KOPT-K1 (cell line): ENCODE data around the gene DNAH17.
"Not testable (repeated sequence)": the region's sequence is repeated elsewhere in the genome, so short reads cannot be mapped to it uniquely, and the experiment has no call there.

Source experiments
- H3K27ac ChIP-seq: fragments of 200-600 bp; sonication (generic); 2 replicates; pipeline ENCODE4 v1.5.1; 2016; ENCODE audit warnings: antibody characterized with exemption, mild to moderate bottlenecking, low read depth, low read length; ENCODE audit not compliant: poor library complexity, severe bottlenecking
- H3K36me3 ChIP-seq: fragments of 200-600 bp; sonication (generic); 2 replicates; pipeline ENCODE4 v1.5.1; 2017; ENCODE audit warnings: antibody characterized with exemption, mild to moderate bottlenecking, low read length, moderate library complexity; ENCODE audit not compliant: insufficient read depth
- H3K9me3 ChIP-seq: fragments of 200-600 bp; sonication (generic); 2 replicates; pipeline ENCODE4 v1.5.1; 2017; ENCODE audit warnings: antibody characterized with exemption, low read length, mild to moderate bottlenecking; ENCODE audit not compliant: insufficient read depth, poor library complexity, severe bottlenecking

DNAH17 gene

DNA sequence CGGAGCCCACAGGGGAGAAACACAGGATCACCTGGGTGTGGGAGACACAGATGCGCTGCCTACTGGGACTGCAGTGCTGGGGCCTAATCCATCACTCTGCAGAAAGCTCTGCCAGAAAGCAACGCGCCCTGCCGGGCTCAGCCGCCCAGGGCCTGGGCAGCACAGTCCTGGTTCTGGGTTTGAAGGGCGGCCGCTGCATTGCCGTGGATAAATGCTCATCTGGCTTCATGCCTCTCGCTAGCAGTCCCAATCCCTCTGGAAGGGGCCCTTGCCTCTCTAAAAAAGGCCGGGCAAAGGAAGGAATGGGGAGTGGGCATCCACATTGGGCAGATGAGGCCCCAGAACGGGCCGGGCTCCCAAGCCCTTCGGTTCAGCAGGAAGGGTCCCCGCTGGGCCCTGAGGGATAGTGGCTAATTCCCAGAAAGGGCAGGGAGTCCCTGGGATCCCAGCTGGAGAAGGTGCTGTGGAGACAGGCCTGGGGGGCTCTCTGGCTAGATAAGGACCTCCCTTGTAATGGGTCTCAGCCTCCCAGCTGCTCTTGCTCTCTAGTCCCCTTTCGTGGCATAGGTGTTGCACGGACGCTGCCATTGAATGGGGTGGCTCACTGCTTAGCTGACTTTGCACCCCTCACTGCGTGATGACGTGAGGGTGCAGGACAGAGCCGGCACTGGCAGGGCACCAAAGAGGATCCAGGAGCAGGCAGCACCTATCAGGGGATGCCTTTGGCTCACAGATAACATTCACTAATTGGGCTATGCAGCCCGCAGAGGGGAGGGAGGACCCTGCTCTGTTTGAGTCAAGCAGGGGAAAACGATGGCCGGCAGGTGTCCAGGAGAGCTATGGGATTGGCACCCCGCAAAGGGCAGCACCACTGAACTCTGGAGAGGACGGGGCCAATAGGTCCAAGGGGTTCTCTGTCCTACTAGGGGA lies 110.1 kb downstream of the DNAH17 start:
- no peaks in the 10 kb centered on the region for H3K9me3 ChIP-seq
- H3K27ac ChIP-seq = no peak overlapping the region
- no peaks in the 10 kb centered on the region for H3K36me3 ChIP-seq

DNA sequence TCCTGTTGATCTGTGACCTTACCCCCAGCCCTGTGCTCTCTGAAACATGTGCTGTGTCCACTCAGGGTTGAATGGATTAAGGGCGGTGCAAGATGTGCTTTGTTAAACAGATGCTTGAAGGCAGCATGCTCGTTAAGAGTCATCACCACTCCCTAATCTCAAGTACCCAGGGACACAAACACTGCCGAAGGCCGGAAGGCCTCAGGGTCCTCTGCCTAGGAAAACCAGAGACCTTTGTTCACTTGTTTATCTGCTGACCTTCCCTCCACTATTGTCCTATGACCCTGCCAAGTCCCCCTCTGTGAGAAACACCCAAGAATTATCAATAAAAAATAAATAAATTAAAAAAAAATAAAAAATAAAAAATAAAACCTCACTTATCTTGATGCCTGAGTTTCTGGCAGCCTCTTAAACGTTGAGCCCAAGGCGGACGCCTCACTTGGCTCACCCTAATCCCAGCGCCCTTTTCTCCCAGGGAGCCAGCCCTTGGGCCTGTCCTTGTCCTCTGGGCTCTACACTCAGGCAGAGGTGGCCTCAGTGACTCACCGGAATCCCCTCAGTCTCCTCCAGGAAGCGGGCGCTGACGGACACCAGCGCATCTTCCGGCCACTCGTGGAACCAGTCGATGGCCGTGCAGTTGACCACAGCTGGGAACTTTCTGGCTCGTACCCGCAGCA lies 110.9 kb downstream of the DNAH17 start:
- not testable (repeated sequence) for H3K27ac ChIP-seq, H3K36me3 ChIP-seq, H3K9me3 ChIP-seq

DNA sequence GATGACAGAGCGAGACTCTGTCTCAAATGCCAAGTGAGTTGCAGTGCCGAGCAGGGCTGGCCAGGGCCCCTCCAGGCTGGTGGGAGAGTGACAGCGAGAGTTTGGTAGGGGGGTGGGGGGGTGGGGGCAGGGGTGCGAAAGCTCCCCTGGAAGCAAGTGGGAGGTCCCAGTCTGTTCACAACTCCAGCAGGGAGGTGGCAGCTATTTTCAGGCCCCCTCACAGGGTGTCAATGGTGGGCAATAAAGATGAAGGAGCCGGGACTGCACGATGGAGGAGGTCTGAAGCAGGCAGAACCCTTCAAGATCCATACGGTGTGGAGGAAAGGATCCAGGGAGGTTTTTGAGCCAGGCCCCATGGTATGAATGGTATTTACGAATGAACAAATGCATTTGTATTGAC lies 115.0 kb downstream of the DNAH17 start:
- no peak overlapping the region for H3K27ac ChIP-seq
- no peaks in the 10 kb centered on the region for H3K9me3 ChIP-seq
- H3K36me3 ChIP-seq = no peaks in the 10 kb centered on the region

DNA sequence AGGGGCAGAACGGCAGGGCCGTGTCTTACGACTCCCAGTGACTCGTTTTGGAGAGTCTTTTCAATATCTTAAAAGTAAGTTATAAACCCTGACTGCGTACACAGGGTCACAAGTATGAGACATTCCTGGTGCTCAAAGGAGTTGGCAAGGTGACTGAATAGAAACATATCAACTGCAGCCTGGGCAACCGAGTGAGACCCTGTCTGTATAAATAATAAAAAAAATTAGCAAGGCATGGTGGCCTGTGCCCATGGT lies 115.5 kb downstream of the DNAH17 start:
- Histone ChIP-seq H3K36me3 (no peaks in the 10 kb centered on the region), H3K27ac (no peak overlapping the region), H3K9me3 (no peaks in the 10 kb centered on the region)

DNA sequence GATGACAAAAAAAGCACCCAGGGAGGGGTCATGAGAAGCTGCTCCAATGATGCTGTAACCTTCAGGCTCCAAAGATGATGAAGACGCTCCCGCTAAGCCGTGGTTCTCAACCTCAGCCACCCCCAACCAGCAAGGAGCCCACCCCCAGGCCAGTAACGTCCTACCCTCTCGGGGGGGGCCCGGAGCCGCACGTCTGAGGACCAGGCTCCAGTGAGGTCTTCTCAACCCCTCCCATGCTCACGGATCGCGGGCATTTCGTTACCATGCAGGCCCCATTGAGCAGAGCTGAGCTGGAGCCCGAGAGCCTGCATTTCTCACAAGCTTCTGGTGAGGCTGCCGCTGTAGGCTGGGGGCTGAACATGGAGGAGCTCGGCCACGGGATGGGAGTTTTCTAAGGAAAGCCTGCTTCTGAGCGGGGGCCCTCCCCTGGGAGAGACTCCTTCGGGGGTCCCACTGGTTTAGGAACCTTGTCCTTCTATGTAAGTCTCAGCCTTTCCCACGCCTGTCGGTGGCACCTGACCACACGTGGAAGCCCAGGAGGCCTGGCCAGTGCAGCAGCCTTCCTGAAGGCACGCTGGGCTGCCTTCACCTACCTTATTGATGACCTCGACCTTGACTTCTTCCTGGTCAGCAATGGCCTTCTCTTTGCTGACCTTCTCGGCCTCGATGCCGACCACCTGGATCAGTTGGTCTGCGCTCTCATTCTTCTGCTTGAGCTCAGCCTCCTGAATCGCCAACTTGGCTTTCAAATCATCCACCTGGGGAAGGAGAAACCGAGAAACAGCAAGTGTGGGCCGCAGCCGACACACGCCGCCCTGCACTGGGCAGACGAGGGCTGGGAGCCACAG lies 116.0 kb downstream of the DNAH17 start:
- H3K36me3 ChIP-seq = no peaks in the 10 kb centered on the region
- no peaks in the 10 kb centered on the region for H3K9me3 ChIP-seq
- no peak overlapping the region for H3K27ac ChIP-seq

DNA sequence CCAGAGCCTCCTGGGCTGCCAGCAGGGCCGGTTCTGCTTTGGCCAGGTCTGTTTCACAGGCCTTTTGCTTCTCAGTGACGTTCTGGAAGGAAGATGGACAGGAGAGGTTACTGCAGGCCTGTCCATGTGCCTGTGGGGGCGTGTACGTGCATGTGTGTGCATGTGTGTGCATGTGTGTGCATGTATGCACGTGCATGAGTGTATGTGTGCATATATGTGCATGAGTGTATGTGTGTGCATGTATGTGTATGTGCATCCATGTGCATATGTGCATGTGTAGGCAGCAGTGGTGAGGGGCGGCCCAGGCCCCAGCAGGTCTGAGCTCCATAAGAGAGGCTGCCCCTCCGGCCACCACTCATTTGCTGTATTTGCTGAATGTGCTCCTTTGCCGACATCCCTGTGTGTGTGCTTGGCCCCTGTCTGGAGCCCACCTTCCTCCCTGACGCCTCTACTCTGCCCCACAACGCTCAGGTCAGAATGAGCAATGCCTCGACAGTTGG lies 117.0 kb downstream of the DNAH17 start:
- no peak overlapping the region for H3K27ac ChIP-seq
- H3K36me3 ChIP-seq = no peaks in the 10 kb centered on the region
- no peaks in the 10 kb centered on the region for H3K9me3 ChIP-seq

DNA sequence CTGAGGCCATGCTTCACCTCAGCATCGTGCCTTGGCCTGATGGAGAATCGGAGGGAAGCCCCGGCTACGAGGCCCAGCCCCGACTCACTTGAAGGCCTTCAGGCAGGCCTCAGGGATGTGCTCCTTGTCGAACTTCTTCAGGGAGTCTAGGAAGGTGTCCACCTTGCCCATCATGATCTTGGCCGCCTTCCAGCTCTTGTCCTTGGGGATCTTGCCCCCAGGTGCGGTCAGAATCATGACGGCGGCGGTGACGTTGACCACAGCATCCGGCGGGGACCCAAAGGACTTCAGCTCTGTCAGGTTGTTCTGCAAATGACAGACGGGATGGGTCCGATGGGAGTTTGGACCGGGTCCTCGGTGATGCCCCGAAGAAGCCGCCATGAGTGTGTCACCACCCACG lies 117.5 kb downstream of the DNAH17 start:
- H3K36me3 ChIP-seq = no peaks in the 10 kb centered on the region
- H3K9me3 ChIP-seq = no peaks in the 10 kb centered on the region
- no peak overlapping the region for H3K27ac ChIP-seq

DNA sequence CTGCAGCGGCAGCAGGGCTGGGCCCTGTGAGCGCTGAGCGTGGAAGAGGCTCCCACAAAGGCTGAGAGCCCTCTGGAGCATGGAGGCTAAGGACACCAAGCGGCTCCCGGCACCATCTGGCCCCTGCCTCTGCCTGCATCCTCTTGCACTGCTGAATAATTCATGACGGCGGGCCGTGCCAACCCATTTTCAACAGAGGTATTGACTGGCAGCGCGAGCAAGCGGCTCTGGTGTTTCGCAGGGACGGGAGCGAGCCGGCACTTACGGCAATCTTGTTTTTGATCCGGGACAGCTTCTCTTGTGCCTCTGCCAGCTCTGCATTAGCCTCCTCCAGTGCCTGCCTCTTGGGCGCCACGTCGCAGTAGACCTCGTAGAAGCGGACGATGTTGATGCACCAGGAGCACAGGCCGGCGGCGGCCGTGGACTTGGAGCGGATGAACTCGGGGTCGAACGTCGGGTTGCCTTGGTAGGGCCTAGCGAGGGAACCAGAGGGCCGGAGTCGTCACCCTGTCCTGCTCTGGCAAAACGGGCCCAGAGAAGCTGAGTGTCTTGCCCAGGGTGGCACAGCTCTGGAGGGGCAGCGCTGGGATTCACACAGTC lies 118.4 kb downstream of the DNAH17 start:
- Histone ChIP-seq H3K36me3 (no peaks in the 10 kb centered on the region), H3K9me3 (no peaks in the 10 kb centered on the region), H3K27ac (no peak overlapping the region)

DNA sequence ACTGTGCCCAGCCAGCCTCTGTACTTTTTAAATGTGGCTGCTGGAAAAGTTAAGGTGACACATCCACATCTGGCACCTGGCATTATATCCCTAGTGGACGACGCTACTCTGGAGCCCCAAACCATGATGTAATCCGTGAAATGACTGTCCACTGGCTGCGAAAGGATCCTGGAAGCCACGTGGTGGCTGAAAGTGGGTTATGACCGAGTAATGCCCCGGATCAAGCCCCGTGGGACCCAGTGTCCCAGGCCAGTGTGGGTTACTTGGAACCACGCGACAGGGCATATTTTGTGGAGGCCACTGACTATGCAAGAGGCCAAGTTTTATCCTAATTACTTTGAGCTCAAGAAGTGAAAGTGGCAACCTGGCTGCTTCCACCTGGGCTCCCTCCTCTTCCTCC lies 119.1 kb downstream of the DNAH17 start:
- Histone ChIP-seq H3K9me3 (no peaks in the 10 kb centered on the region), H3K36me3 (no peaks in the 10 kb centered on the region), H3K27ac (no peak overlapping the region)

DNA sequence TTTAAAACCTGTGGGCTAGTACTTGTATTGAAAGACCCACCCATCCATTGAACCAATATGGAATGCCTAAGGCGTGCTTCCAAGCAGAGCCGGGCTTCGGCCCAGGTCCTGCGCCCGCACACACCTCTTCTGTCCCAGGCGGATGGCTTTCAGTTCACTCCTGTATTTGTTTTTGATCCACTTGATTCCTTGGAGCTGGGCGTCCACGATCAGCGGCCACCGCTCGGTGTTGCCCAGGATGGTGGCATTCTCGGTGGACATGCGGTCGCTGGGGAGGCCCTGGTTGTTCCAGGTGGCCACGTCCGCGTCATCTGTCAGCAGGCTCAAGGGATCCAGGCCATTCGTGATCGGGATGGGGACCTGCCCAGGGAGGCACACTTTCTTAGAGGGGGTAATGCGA lies 122.8 kb downstream of the DNAH17 start:
- Histone ChIP-seq H3K9me3 (no peaks in the 10 kb centered on the region), H3K27ac (no peak overlapping the region), H3K36me3 (no peaks in the 10 kb centered on the region)

DNA sequence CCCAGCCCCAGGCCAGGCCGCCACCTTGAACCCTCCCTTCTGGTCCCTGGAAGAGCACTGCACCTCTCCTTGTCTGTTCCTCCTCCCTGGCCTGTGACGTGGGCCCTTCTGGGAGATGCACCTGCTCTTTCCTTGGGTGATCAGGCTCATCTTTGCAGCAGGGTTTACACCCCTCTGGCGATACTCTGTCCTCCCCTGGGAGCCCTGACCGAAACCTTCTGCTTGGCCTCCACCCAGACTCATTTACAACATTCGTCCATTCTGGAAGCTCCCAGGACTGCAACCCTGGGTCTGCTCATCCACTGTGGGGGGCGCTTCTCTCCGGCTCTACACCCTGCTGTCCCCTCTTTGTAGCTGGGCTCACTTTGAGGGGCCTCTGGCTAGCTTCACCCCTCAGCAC lies 125.4 kb downstream of the DNAH17 start:
- H3K36me3 ChIP-seq = no peaks in the 10 kb centered on the region
- H3K9me3 ChIP-seq = no peaks in the 10 kb centered on the region
- no peak overlapping the region for H3K27ac ChIP-seq

DNA sequence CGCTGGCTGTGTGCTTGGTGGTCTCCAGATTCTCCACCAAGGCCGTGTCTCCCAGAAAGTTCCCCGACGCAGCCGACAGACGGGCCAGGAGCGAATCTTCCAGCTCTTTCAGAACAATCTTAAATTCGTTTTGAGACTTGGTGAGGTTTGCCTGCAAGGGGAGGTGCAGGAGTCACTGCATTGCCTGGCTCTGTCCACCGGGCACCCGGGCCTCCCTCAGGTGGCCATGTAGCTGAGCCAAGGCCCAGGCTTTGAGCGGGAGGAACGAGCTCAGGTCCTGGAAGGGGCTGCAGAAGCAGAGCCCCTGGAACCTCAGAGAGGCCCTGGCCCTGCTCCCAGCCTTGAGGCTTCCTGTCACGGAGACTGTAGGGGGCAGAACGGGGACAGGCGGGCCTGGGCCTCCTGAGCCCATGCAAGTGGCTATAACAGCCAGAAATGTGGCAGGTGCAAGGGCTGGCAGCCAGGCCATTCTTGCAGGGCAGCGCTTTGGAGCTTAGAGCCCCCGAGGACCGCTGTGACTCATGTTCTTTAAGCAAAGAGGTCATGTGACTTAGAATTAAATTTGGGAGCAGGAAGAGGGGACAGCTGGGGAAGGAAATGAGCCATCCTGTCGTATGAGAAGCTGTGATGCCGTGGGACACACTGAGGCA lies 126.4 kb downstream of the DNAH17 start:
- no peaks in the 10 kb centered on the region for H3K36me3 ChIP-seq
- no peaks in the 10 kb centered on the region for H3K9me3 ChIP-seq
- H3K27ac ChIP-seq = no peak overlapping the region

DNA sequence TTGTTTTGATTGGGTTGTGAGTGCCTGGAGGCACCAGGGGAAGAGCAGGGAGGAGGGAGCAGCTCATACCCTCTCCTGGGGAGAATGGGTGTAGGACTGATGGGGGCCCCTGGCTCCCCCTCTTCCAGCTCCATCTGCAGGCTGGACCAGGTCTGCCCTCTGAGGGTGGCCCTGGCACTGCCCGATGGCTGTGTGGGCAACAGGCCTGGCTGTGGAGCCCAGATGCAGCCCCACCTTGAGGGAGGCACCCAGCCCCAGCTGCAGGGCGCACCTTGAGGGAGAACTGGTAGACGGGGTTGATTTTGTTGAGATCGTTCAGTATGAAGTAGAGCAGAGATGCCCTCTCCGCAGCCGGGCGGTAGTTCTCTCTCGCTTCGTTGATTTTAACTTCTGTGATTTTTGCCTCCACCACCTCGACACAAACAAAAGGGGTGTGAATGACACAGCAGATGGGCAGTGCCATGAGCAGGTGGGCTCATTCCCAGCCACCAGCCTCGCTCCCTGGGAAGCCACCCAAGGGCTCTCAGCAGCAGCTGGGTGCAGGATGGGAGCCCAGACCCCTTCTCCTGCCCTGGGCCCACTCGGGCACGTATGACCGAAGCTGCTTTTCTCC lies 127.1 kb downstream of the DNAH17 start:
- Histone ChIP-seq H3K36me3 (no peaks in the 10 kb centered on the region), H3K9me3 (no peaks in the 10 kb centered on the region), H3K27ac (no peak overlapping the region)

DNA sequence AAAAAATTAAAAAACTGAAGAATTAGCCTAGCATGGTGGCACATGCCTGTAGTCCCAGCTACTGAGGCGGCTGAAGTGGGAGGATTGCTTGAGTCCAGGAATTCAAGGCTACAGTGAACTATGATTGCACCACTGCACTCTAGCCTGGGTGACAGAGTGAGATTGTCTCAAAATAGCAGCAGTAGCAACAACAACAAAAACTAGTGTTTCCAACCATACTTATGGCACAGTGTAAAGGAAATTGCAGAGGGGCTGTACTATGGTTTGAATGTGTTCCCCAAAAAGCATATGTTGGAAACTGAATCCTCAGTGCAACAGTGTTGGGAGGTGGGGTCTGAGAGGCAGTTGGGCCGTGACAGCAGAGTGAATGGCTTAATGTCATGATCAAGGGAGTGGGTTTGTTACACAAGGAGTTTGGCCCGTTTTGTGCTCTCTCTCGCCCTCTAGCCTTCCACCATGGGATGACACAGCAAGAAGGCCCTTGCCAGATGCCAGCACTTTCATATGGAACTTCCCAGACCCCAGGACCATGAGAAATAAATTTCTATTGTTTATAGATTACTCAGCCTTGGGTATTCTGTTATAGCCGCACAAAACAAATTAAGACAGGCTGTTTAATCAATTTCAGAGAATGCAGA lies 128.7 kb downstream of the DNAH17 start:
- H3K27ac ChIP-seq = no peak overlapping the region

More for the DNA sequence above, 128.7 kb downstream of the DNAH17 start:
- no peaks in the 10 kb centered on the region for H3K9me3 ChIP-seq
- no peaks in the 10 kb centered on the region for H3K36me3 ChIP-seq
